ENCODE results near the gene PLXNB1.

The PLXNB1 gene, protein sequence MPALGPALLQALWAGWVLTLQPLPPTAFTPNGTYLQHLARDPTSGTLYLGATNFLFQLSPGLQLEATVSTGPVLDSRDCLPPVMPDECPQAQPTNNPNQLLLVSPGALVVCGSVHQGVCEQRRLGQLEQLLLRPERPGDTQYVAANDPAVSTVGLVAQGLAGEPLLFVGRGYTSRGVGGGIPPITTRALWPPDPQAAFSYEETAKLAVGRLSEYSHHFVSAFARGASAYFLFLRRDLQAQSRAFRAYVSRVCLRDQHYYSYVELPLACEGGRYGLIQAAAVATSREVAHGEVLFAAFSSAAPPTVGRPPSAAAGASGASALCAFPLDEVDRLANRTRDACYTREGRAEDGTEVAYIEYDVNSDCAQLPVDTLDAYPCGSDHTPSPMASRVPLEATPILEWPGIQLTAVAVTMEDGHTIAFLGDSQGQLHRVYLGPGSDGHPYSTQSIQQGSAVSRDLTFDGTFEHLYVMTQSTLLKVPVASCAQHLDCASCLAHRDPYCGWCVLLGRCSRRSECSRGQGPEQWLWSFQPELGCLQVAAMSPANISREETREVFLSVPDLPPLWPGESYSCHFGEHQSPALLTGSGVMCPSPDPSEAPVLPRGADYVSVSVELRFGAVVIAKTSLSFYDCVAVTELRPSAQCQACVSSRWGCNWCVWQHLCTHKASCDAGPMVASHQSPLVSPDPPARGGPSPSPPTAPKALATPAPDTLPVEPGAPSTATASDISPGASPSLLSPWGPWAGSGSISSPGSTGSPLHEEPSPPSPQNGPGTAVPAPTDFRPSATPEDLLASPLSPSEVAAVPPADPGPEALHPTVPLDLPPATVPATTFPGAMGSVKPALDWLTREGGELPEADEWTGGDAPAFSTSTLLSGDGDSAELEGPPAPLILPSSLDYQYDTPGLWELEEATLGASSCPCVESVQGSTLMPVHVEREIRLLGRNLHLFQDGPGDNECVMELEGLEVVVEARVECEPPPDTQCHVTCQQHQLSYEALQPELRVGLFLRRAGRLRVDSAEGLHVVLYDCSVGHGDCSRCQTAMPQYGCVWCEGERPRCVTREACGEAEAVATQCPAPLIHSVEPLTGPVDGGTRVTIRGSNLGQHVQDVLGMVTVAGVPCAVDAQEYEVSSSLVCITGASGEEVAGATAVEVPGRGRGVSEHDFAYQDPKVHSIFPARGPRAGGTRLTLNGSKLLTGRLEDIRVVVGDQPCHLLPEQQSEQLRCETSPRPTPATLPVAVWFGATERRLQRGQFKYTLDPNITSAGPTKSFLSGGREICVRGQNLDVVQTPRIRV (N-terminal part only)

DNA sequence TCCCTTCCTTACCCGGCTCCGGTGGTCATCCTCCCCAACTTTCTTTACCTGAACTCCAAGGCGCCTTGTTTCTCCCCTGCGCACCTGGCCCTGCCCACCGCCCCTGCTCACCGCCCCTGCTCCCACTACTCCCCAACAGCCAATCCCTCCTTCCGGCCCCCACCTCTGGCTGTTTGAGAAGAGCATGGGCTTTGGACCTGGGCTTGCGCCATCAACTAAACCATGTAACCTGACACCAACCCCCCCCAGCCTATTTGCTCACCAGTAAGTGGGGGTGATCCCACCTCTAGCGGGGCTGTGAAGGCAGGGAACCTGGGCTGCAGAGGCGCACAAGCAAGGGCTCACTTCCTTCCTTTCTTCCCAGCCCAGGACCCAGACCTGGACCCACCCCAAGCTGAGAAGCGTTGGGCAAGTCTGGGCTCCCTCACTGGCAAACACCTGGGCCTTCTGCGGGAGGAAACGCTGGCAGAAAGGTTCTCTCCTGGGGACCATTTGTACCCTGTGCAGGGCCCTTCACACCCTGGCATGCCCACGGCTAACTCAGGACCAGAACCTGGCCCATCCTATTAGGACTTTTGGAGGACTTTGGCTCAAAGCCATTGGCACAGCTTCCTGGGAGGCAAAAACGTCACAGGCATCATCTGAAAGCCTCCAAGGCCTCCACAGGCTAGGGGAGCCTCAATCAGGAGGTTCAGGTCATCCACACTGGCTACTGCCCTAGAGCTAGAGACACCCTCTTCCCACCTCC is at the start of gene PLXNB1:
Gene PLXNB1 (minus strand): TSS at position 127 of the 748 bp plus-strand sequence. CDS start 5,475 bp downstream, outside the sequence.
- H3K4me3 ChIP-seq (ENCODE audit: low read depth, low read length) = peak within 1 kb of the TSS; percentile 63
- DNase-seq (ENCODE audit: low read depth) = no peak
- TF ChIP-seq, protein P1, sequence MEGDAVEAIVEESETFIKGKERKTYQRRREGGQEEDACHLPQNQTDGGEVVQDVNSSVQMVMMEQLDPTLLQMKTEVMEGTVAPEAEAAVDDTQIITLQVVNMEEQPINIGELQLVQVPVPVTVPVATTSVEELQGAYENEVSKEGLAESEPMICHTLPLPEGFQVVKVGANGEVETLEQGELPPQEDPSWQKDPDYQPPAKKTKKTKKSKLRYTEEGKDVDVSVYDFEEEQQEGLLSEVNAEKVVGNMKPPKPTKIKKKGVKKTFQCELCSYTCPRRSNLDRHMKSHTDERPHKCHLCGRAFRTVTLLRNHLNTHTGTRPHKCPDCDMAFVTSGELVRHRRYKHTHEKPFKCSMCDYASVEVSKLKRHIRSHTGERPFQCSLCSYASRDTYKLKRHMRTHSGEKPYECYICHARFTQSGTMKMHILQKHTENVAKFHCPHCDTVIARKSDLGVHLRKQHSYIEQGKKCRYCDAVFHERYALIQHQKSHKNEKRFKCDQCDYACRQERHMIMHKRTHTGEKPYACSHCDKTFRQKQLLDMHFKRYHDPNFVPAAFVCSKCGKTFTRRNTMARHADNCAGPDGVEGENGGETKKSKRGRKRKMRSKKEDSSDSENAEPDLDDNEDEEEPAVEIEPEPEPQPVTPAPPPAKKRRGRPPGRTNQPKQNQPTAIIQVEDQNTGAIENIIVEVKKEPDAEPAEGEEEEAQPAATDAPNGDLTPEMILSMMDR (IDR thresholded peaks at IDR 0.05; ENCODE audit: control insufficient read depth, extremely low read depth, insufficient read depth) = no peak

DNA sequence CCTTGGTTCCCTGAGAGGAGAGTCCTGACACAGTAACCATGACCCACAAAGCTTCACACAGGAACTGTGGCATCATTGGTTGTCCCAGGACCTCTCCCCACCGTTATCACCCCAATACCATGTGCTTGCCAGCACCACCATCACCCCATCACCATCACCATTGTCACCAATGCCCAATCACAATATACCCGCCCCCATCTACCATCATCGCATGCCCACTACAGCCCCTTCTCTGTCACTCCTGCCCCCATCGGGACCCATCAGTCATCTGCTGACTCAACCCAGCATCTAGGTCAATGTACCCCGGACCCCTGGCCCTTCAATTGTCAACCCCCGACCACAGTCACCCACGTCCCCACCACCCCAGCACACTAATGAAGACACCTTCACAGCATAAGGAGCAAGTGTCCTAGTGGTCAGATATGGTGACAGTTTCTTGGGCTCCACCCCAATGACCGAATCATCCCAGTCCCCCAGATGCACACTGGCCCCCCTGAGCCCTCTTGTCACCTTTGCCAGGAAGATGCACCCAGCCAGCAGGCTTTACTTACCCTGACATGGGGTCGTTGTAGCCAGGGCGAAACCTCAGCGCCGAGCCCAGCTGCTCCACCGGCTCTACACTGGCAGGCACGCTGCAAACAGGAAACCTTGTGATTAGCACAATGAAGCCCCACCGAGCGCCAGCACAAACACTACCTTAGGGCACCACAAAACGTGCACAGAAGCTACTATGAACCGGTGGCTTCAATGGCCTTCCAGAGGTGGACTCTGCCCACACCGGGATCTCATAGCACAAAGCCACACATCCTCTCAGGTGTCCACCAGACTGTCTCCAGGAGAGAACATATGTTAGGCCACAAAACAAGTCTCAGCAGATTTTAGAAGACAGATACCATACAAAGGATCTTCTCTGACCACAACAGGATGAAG is 49.0 kb upstream of the PLXNB1 start:
- DNase-seq (ENCODE audit: low read depth) = no peak
- TF ChIP-seq, protein P1 (IDR thresholded peaks at IDR 0.05; ENCODE audit: control insufficient read depth, extremely low read depth, insufficient read depth) = no peak
- no peak overlapping the region for H3K4me3 ChIP-seq (ENCODE audit: low read depth, low read length)

DNA sequence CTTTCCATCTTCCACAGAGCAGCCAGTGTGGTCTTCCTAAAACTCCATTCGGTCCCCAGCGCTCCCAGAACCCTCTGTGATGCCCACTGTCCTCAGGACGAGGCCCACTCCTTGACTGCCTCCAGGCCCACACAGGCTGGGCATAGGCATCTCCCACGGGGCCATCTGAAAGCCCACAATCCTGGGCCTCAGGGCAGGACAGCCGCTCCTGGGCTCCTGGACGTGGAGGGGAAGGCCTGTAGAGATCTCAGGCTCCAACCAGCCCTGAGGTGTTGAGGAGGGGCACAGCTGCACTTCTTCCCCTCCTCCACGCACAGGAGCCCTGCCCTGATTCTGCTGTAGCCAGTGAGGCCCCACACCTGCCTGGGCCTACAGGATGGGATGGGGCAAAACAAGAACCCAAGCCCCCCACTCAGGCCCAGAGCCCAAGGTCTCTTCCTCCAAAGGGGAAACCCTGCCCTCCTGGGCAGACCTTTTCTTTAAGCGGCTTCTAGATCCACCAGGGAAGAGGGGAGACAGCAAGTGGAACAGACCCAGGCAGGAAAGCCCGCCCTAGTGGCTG is 48.2 kb upstream of the PLXNB1 start:
- no peak overlapping the region for H3K4me3 ChIP-seq (ENCODE audit: low read depth, low read length)
- no peak for DNase-seq (ENCODE audit: low read depth)
- TF ChIP-seq, protein P1 (IDR thresholded peaks at IDR 0.05; ENCODE audit: control insufficient read depth, extremely low read depth, insufficient read depth) = no peak

DNA sequence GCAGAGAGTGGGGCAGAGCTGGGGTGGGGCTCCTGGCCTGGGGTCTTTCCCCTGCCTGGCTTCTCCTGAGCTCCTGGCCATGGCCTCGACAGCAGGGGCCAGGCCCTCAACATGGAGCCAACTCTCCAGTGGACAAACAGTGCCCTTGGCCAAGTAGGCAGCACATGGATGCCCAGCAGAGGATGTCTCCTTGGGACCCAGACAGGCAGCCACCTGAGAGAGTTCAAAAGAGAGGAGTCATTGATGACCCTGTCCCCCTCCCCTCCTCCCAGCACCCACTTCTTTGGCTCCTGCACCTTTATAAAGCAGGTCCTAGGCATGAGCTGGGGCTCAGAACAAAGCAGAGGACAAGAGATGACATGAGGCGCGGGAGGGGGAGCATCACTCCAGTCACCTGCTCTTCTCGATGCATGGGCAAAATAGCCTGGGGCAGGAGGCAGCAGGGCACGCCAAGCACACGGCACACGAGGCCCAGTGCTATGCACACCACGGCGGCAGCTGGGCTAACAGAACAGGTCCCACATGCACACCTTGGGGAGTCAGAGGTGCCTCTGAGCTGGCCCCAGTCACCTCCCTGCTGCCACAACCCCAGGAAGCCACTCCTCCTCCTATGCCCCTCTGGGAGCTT is 46.7 kb upstream of the PLXNB1 start:
- TF ChIP-seq, protein P1 (IDR thresholded peaks at IDR 0.05; ENCODE audit: control insufficient read depth, extremely low read depth, insufficient read depth) = no peak
- H3K4me3 ChIP-seq (ENCODE audit: low read depth, low read length) = no peak overlapping the region
- no peak for DNase-seq (ENCODE audit: low read depth)

DNA sequence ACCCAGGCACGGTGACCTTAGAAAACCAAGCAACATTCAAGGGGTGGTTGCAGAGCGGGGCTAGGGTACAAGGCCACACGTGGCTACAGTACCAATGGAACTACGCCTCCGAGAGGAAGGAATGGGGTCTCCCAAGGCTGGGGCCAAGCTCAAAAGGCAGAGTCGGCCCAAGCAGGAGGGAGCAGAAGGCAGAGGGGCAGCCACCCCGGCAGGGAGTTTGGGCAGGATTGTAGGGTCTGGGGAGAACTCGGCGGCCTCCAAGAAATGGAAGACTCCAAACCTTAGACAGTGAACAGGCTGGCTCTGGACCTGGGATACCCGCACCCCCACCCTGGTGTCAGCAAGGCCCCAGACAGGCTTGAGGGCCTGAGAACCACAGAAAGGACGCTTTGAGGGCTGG is 45.3 kb upstream of the PLXNB1 start:
- TF ChIP-seq, protein P1 (IDR thresholded peaks at IDR 0.05; ENCODE audit: control insufficient read depth, extremely low read depth, insufficient read depth) = no peak
- no peak overlapping the region for H3K4me3 ChIP-seq (ENCODE audit: low read depth, low read length)
- DNase-seq (ENCODE audit: low read depth) = no peak

All from LNCaP clone FGC (cell line).